Measurements from ENCODE around the gene RPS6KB2.
A peak's percentile ranks its signal among the peaks of the same experiment; 100 is the strongest.

RPS6KB2 gene

GRCh38 chr11:67416416-67417335, 11.6 kb upstream of the RPS6KB2 start:
- no peak overlapping the region for H3K4me3 ChIP-seq (ENCODE audit: low read depth, low read length)
- in situ Hi-C loops (cut with HindIII; ENCODE audit: low sequenced_read_pairs), result no loop called here
- DNase-seq (ENCODE audit: low read depth, low spot score), result peak; percentile 13

GRCh38 chr11:67417425-67417824, 10.9 kb upstream of the RPS6KB2 start:
- no peak overlapping the region for H3K4me3 ChIP-seq (ENCODE audit: low read depth, low read length)
- DNase-seq (ENCODE audit: low read depth, low spot score), result no peak
- no peak for TF ChIP-seq CTCF (IDR thresholded peaks at IDR 0.05; ENCODE audit: low read depth, low read length)
- in situ Hi-C loops (cut with HindIII; ENCODE audit: low sequenced_read_pairs), result no loop called here

More at GRCh38 chr11:67416416-67417335, 11.6 kb upstream of the RPS6KB2 start:
- TF ChIP-seq CTCF (IDR thresholded peaks at IDR 0.05; ENCODE audit: low read depth, low read length), result no peak

GRCh38 chr11:67418476-67419281, 9.6 kb upstream of the RPS6KB2 start:
- no peak for TF ChIP-seq CTCF (IDR thresholded peaks at IDR 0.05; ENCODE audit: low read depth, low read length)
- no peak for DNase-seq (ENCODE audit: low read depth, low spot score)
- in situ Hi-C loops (cut with HindIII; ENCODE audit: low sequenced_read_pairs), result no loop called here
- H3K4me3 ChIP-seq (ENCODE audit: low read depth, low read length), result no peak overlapping the region

- TF ChIP-seq CTCF (IDR thresholded peaks at IDR 0.05; ENCODE audit: low read depth, low read length), result no peak
- no peak overlapping the region for H3K4me3 ChIP-seq (ENCODE audit: low read depth, low read length)
- in situ Hi-C loops (cut with HindIII; ENCODE audit: low sequenced_read_pairs), result no loop called here
- DNase-seq (ENCODE audit: low read depth, low spot score), result no peak
Measured at GRCh38 chr11:67419325-67420049, 8.8 kb upstream of the RPS6KB2 start.

- no peak for DNase-seq (ENCODE audit: low read depth, low spot score)
- no peak for TF ChIP-seq CTCF (IDR thresholded peaks at IDR 0.05; ENCODE audit: low read depth, low read length)
- in situ Hi-C loops (cut with HindIII; ENCODE audit: low sequenced_read_pairs), result no loop called here
- peak overlapping the region; percentile 10 for H3K4me3 ChIP-seq (ENCODE audit: low read depth, low read length)
Measured at GRCh38 chr11:67420147-67420645, 8.1 kb upstream of the RPS6KB2 start.
